ENCODE results near the gene BSPRY. TPM values are rescaled to one million over a fixed set of nuclear protein-coding genes. Genes with fewer than 3 reads are reported as not detected.
"Not testable (repeated sequence)": the region's sequence is repeated elsewhere in the genome, so short reads cannot be mapped to it uniquely, and the experiment has no call there.

The BSPRY gene
- total and polyA plus RNA-seq, 3 experiments from 2014 or later, result 0.55 to 1.8 (median 1.4) TPM

DNA sequence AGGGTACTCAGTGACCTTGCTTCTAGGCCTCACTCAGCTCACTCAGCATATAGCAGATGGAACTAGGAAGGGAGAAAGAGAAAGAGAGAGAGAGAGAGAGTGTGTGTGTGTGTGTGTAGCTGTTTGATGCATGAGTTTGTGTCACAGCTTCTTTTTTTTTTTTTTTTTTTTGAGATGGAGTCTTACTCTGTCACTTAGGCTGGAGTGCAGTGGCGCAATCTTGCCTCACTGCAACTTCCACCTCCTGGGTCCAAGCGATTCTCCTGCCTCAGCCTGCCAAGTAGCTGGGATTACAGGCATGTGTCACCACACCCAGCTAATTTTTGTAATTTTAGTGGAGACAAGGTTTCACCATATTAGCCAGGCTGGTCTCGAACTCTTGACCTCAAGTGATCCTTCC, 16.3 kb downstream of the BSPRY start:
- H3K4me3 Mint-ChIP-seq; H3K27ac Mint-ChIP-seq; H3K27me3 ChIP-seq (ENCODE audit: insufficient read depth, low read length, poor library complexity, severe bottlenecking); H3K27me3 Mint-ChIP-seq; H3K27ac ChIP-seq (ENCODE audit: low read depth, low read length); H3K9me3 Mint-ChIP-seq; H3K4me1 Mint-ChIP-seq; H3K36me3 ChIP-seq (ENCODE audit: insufficient read depth, low read length); H3K4me3 ChIP-seq (ENCODE audit: low read length); H3K9me3 ChIP-seq (ENCODE audit: low read length); DNase-seq; H3K4me1 ChIP-seq (ENCODE audit: insufficient read depth, low read length); H3K36me3 Mint-ChIP-seq: not testable (repeated sequence)
- POLR2A ChIA-PET, result interaction anchor here (0.6 kb wide), 1 partner anchor 116 kb away, joined by 3 read pairs; no protein-coding TSS in a partner anchor
- CTCF ChIA-PET, result interaction anchor here (1.2 kb wide), 1 partner anchor 35 kb away, joined by 3 read pairs; the partner anchor contains the start of gene ALAD

GRCh38 chr9:113368348-113368981, 19.1 kb downstream of the BSPRY start:
- Mint-ChIP-seq H3K4me1 (no peaks in the 10 kb centered on the region), H3K36me3 (peaks cover 0 to 9% (median 0%) of the 10 kb centered on the region in 3 donors), H3K9me3 (no peaks in the 10 kb centered on the region), H3K27ac (peak overlapping the region in 1 of 8 donors; percentile 91), H3K4me3 (peak overlapping the region in 1 of 7 donors; percentile 54), H3K27me3 (peaks cover 0 to 1% of the 10 kb centered on the region in 2 donors)
- no peaks in the 10 kb centered on the region for H3K36me3 ChIP-seq (ENCODE audit: insufficient read depth, low read length)
- DNase-seq, result no peak
- no peak overlapping the region for H3K4me3 ChIP-seq (ENCODE audit: low read length)
- H3K27ac ChIP-seq (ENCODE audit: low read depth, low read length), result no peak overlapping the region
- no peaks in the 10 kb centered on the region for H3K9me3 ChIP-seq (ENCODE audit: low read length)
- ChIA-PET POLR2A (no interaction called here), CTCF (no interaction called here)
- H3K4me1 ChIP-seq (ENCODE audit: insufficient read depth, low read length), result no peaks in the 10 kb centered on the region
- H3K27me3 ChIP-seq (ENCODE audit: insufficient read depth, low read length, poor library complexity, severe bottlenecking), result no peaks in the 10 kb centered on the region

DNA sequence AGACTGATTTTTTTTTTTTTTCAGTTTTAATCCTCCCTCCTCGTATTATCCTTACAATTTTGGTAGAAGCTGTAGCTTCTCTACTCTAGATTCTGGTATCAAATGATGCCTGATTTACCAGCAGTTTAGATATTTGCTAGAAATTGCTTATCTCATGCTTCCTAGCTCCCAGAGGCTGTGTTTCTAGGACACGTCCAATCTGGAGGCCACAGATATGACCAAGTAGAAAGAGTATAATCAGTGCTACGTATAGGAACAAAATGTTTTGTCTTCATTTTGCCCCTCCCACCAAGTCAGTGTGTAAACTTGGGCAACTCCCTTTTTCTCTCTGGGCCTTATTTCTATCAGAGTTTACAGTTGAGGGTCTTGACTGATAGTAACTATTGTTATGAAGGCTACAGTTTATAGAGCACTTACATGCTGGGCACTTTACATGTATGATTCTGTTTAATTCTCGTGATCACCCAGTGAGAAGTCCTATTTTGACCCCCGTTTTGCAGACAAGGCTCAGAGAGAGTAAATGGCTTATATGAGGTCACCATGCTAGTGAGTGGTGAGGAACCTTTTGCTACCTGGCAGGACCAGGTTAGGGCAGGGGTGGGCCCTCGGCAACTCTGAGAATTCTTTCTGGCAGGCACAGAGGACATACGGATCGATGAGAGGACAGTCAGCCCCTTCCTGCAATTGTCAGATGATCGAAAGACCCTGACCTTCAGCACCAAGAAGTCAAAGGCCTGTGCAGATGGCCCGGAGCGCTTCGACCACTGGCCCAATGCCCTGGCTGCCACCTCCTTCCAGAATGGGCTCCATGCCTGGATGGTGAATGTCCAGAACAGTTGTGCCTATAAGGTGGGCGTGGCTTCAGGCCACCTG, 19.9 kb downstream of the BSPRY start:
- H3K4me3 ChIP-seq (ENCODE audit: low read length), result no peak overlapping the region
- H3K9me3 Mint-ChIP-seq, result no peaks in the 10 kb centered on the region
- ChIA-PET CTCF (no interaction called here), POLR2A (no interaction called here)
- H3K27ac ChIP-seq (ENCODE audit: low read depth, low read length), result no peak overlapping the region
- H3K4me1 Mint-ChIP-seq, result no peaks in the 10 kb centered on the region
- no peaks in the 10 kb centered on the region for H3K4me1 ChIP-seq (ENCODE audit: insufficient read depth, low read length)
- H3K4me3 Mint-ChIP-seq, result no peak overlapping the region
- no peaks in the 10 kb centered on the region for H3K36me3 ChIP-seq (ENCODE audit: insufficient read depth, low read length)
- H3K27me3 Mint-ChIP-seq, result peaks cover 0 to 1% of the 10 kb centered on the region in 2 donors
- H3K9me3 ChIP-seq (ENCODE audit: low read length), result no peaks in the 10 kb centered on the region
- H3K27ac Mint-ChIP-seq, result no peak overlapping the region
- peaks cover 0 to 16% (median 0%) of the 10 kb centered on the region in 3 donors for H3K36me3 Mint-ChIP-seq
- DNase-seq, result no peak
- no peaks in the 10 kb centered on the region for H3K27me3 ChIP-seq (ENCODE audit: insufficient read depth, low read length, poor library complexity, severe bottlenecking)

GRCh38 chr9:113369855-113370140, 20.5 kb downstream of the BSPRY start:
- Histone ChIP-seq H3K4me3 (ENCODE audit: low read length) (no peak overlapping the region), H3K36me3 (ENCODE audit: insufficient read depth, low read length) (no peaks in the 10 kb centered on the region), H3K9me3 (ENCODE audit: low read length) (no peaks in the 10 kb centered on the region), H3K27ac (ENCODE audit: low read depth, low read length) (no peak overlapping the region), H3K4me1 (ENCODE audit: insufficient read depth, low read length) (no peaks in the 10 kb centered on the region), H3K27me3 (ENCODE audit: insufficient read depth, low read length, poor library complexity, severe bottlenecking) (no peaks in the 10 kb centered on the region)
- H3K36me3 Mint-ChIP-seq, result peaks cover 0 to 20% (median 0%) of the 10 kb centered on the region in 3 donors
- H3K9me3 Mint-ChIP-seq, result no peaks in the 10 kb centered on the region
- H3K4me3 Mint-ChIP-seq, result no peak overlapping the region
- CTCF ChIA-PET, result no interaction called here
- peaks cover 0 to 5% (median 4%) of the 10 kb centered on the region in 3 donors for H3K4me1 Mint-ChIP-seq
- no peak for DNase-seq
- no peak overlapping the region for H3K27ac Mint-ChIP-seq
- POLR2A ChIA-PET, result interaction anchor here (0.6 to 1.0 kb wide), 2 partner anchors 10 to 20 kb away, joined by 3 to 6 read pairs; partner anchors contain the start of gene BSPRY
- peaks cover 0 to 1% of the 10 kb centered on the region in 2 donors for H3K27me3 Mint-ChIP-seq

- Histone ChIP-seq H3K9me3 (ENCODE audit: low read length) (no peaks in the 10 kb centered on the region), H3K4me1 (ENCODE audit: insufficient read depth, low read length) (peaks cover 8% of the 10 kb centered on the region), H3K4me3 (ENCODE audit: low read length) (no peak overlapping the region), H3K27ac (ENCODE audit: low read depth, low read length) (no peak overlapping the region), H3K27me3 (ENCODE audit: insufficient read depth, low read length, poor library complexity, severe bottlenecking) (no peaks in the 10 kb centered on the region), H3K36me3 (ENCODE audit: insufficient read depth, low read length) (no peaks in the 10 kb centered on the region)
- no peak for DNase-seq
- H3K27me3 Mint-ChIP-seq, result peaks cover 0 to 1% of the 10 kb centered on the region in 2 donors
- H3K9me3 Mint-ChIP-seq, result no peaks in the 10 kb centered on the region
- peak overlapping the region in 1 of 8 donors; percentile 26 for H3K27ac Mint-ChIP-seq
- peaks cover 9 to 15% (median 15%) of the 10 kb centered on the region in 3 donors for H3K4me1 Mint-ChIP-seq
- ChIA-PET POLR2A (interaction anchor here (1.0 kb wide), 1 partner anchor 21 kb away, joined by 6 read pairs; the partner anchor contains the start of gene BSPRY), CTCF (no interaction called here)
- peaks cover 0 to 28% (median 0%) of the 10 kb centered on the region in 3 donors for H3K36me3 Mint-ChIP-seq
- no peak overlapping the region for H3K4me3 Mint-ChIP-seq
Measured at GRCh38 chr9:113370806-113371325, 21.5 kb downstream of the BSPRY start.

DNA sequence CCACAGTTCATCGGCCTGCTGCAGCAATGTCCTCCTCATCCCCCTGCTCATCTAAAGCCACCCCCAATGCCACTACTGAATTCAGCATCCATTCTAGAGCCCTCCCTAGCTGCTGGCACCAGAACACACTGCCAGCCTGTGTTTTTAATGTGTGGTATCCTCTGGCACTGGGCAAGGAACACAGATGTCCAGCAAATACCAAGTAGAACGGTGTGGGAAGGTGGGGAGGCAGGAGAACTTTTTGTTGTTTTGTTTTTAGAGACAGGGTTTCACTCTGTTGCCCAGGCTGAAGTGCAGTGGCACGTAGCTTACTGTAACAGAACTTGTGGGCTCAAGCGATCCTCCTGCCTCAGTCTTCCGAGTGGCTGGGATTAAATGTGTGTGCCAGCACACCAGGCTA, 22.7 kb downstream of the BSPRY start:
- ChIA-PET CTCF (interaction anchor here (1.2 kb wide), 1 partner anchor 30 kb away, joined by 3 read pairs; no protein-coding TSS in a partner anchor), POLR2A (no interaction called here)
- H3K4me3 Mint-ChIP-seq, result no peak overlapping the region
- H3K9me3 ChIP-seq (ENCODE audit: low read length), result no peaks in the 10 kb centered on the region
- H3K9me3 Mint-ChIP-seq, result no peaks in the 10 kb centered on the region
- peak overlapping the region in 2 of 8 donors; percentile 16 to 33 for H3K27ac Mint-ChIP-seq
- no peaks in the 10 kb centered on the region for H3K27me3 Mint-ChIP-seq
- no peak overlapping the region for H3K27ac ChIP-seq (ENCODE audit: low read depth, low read length)
- H3K36me3 ChIP-seq (ENCODE audit: insufficient read depth, low read length), result no peaks in the 10 kb centered on the region
- peaks cover 9% of the 10 kb centered on the region for H3K4me1 ChIP-seq (ENCODE audit: insufficient read depth, low read length)
- no peak overlapping the region for H3K4me3 ChIP-seq (ENCODE audit: low read length)
- peaks cover 9 to 17% (median 16%) of the 10 kb centered on the region in 3 donors for H3K4me1 Mint-ChIP-seq
- DNase-seq, result no peak
- H3K36me3 Mint-ChIP-seq, result peaks cover 0 to 30% (median 0%) of the 10 kb centered on the region in 3 donors
- H3K27me3 ChIP-seq (ENCODE audit: insufficient read depth, low read length, poor library complexity, severe bottlenecking), result no peaks in the 10 kb centered on the region

- no peaks in the 10 kb centered on the region for H3K9me3 Mint-ChIP-seq
- CTCF ChIA-PET, result no interaction called here
- peak overlapping the region in 1 of 8 donors; percentile 43 for H3K27ac Mint-ChIP-seq
Measured at GRCh38 chr9:113373256-113373655, 23.9 kb downstream of the BSPRY start.

More at GRCh38 chr9:113373256-113373655, 23.9 kb downstream of the BSPRY start:
- H3K36me3 ChIP-seq (ENCODE audit: insufficient read depth, low read length), result no peaks in the 10 kb centered on the region
- H3K4me1 ChIP-seq (ENCODE audit: insufficient read depth, low read length), result peaks cover 9% of the 10 kb centered on the region
- H3K4me1 Mint-ChIP-seq, result peaks cover 9 to 21% (median 16%) of the 10 kb centered on the region in 3 donors
- H3K4me3 ChIP-seq (ENCODE audit: low read length), result no peak overlapping the region
- H3K9me3 ChIP-seq (ENCODE audit: low read length), result no peaks in the 10 kb centered on the region
- no peaks in the 10 kb centered on the region for H3K27me3 Mint-ChIP-seq
- no peaks in the 10 kb centered on the region for H3K27me3 ChIP-seq (ENCODE audit: insufficient read depth, low read length, poor library complexity, severe bottlenecking)
- H3K4me3 Mint-ChIP-seq, result peak overlapping the region in 2 of 7 donors; percentile 38 to 56
- no peak overlapping the region for H3K27ac ChIP-seq (ENCODE audit: low read depth, low read length)
- peaks cover 0 to 30% (median 0%) of the 10 kb centered on the region in 3 donors for H3K36me3 Mint-ChIP-seq
- POLR2A ChIA-PET, result no interaction called here
- DNase-seq, result no peak
